HG03521 (cell line): Measurements from ENCODE around the gene ST3GAL3.
A peak's percentile ranks its signal among the peaks of the same experiment; 100 is the strongest.
"Not testable (repeated sequence)": the region's sequence is repeated elsewhere in the genome, so short reads cannot be mapped to it uniquely, and the experiment has no call there.

Source experiments
- ATAC-seq: cut with Tn5 transposase; IDR thresholded peaks from one replicate; pipeline ENCODE4 v1.9.1; 2021; ENCODE audit warnings: mild to moderate bottlenecking, moderate library complexity; ENCODE audit not compliant: unreplicated experiment

Gene ST3GAL3

GRCh38 chr1:43817304-43817939 lies 110.1 kb downstream of the ST3GAL3 start:
- ATAC-seq, result no peak

GRCh38 chr1:43818691-43819090 lies 111.4 kb downstream of the ST3GAL3 start:
- ATAC-seq, result no peak

GRCh38 chr1:43819357-43819756 lies 112.0 kb downstream of the ST3GAL3 start:
- no peak for ATAC-seq

GRCh38 chr1:43821471-43821870 lies 114.1 kb downstream of the ST3GAL3 start:
- ATAC-seq, result no peak

GRCh38 chr1:43822040-43822690 lies 114.8 kb downstream of the ST3GAL3 start:
- no peak for ATAC-seq

- ATAC-seq, result no peak
Measured at GRCh38 chr1:43824795-43825194, 117.5 kb downstream of the ST3GAL3 start.

- ATAC-seq, result no peak
Measured at GRCh38 chr1:43828574-43828973, 121.2 kb downstream of the ST3GAL3 start.

GRCh38 chr1:43830802-43831201 lies 123.5 kb downstream of the ST3GAL3 start:
- no peak for ATAC-seq

GRCh38 chr1:43831851-43832250 lies 124.5 kb downstream of the ST3GAL3 start:
- no peak for ATAC-seq

GRCh38 chr1:43832255-43832654 lies 124.9 kb downstream of the ST3GAL3 start:
- peak; percentile 41 for ATAC-seq

- no peak for ATAC-seq
Measured at GRCh38 chr1:43832998-43833397, 125.7 kb downstream of the ST3GAL3 start.

- ATAC-seq, result not testable (repeated sequence)
Measured at GRCh38 chr1:43833902-43834279, 126.6 kb downstream of the ST3GAL3 start.

- no peak for ATAC-seq
Measured at GRCh38 chr1:43834280-43835081, 127.1 kb downstream of the ST3GAL3 start.

- ATAC-seq, result no peak
Measured at GRCh38 chr1:43835082-43836021, 128.0 kb downstream of the ST3GAL3 start.

GRCh38 chr1:43836267-43836951 lies 129.1 kb downstream of the ST3GAL3 start:
- ATAC-seq, result peak; percentile 40

- no peak for ATAC-seq
Measured at GRCh38 chr1:43839056-43839455, 131.7 kb downstream of the ST3GAL3 start.

GRCh38 chr1:43841321-43842174 lies 134.2 kb downstream of the ST3GAL3 start:
- ATAC-seq, result no peak

- no peak for ATAC-seq
Measured at GRCh38 chr1:43842175-43842498, 134.8 kb downstream of the ST3GAL3 start.

- no peak for ATAC-seq
Measured at GRCh38 chr1:43843684-43844083, 136.3 kb downstream of the ST3GAL3 start.
